GM15510 (cell line): Measurements from ENCODE around the gene TMOD4.
A peak's percentile ranks its signal among the peaks of the same experiment; 100 is the strongest.

ENCODE experiments used
- POLR2A ChIP-seq: IDR thresholded peaks from 3 replicates; pipeline ENCODE4 v1.6.1; 2011; ENCODE audit warnings: borderline replicate concordance; ENCODE audit not compliant: insufficient read length; ENCODE audit errors: extremely low read depth

Gene TMOD4

GRCh38 chr1:151176514-151177045 is 799 bp upstream of the TMOD4 start:
- no peak for TF ChIP-seq POLR2A

- TF ChIP-seq POLR2A: no peak
Observed at GRCh38 chr1:151175041-151175741, 590 bp downstream of the TMOD4 start.

DNA sequence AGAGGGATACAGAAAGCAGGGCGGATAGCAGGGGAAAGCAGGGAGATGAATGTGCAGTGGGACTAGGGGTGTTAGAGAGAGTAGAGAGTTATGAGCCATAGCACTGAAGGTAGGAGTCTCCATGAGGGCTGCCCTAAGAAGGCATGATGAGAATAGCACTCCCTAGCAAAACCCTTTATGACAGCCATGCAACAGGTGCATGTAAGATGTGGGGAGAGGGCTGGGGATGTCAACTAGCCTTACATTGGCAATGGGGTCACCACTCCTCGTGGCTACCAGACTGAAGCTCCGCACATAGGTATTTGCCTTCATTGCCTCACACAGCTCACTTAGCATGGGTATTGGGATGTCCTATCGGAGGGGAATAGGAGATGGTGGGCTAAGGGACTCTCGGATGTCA is 4.6 kb downstream of the TMOD4 start:
- TF ChIP-seq POLR2A: no peak

- no peak for TF ChIP-seq POLR2A
Observed at GRCh38 chr1:151167116-151167515, 8.7 kb downstream of the TMOD4 start.

DNA sequence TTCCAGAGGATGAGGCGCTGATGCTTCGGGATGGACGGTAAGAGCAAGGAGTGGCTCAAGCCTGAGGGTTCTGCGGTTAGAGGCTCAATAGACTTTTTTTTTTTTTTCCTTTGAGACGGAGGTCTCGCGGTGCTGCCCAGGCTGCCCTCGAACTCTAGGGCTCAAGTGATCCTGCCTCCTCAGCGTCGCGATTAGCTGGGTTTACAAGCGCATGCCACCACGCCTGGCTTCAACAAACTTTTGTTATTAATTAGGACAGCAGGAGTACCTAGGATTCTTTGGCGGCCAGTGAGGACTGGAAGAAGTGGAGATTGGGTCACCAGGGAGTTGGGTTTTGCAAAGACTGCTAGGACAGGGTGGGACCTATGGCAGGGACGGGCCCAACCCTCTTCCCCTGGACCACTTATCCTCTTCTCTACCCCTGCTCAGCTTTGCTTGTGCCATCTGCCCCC is 9.2 kb downstream of the TMOD4 start:
- TF ChIP-seq POLR2A: no peak

GRCh38 chr1:151165738-151166504 is 9.9 kb downstream of the TMOD4 start, which contains the start of the genes LYSMD1 and SCNM1:
LYSMD1 (minus strand) TSS chr1:151165902; CDS start chr1:151165258, 644 bp downstream.
SCNM1 (plus strand) TSS chr1:151166144; CDS start chr1:151166153, 9 bp downstream.
- peak; percentile 59 for TF ChIP-seq POLR2A

GRCh38 chr1:151165281-151165737 is 10.5 kb downstream of the TMOD4 start:
- TF ChIP-seq POLR2A: no peak

GRCh38 chr1:151164732-151165280 is 11.0 kb downstream of the TMOD4 start:
- no peak for TF ChIP-seq POLR2A

GRCh38 chr1:151159373-151159772 is 16.4 kb downstream of the TMOD4 start:
- TF ChIP-seq POLR2A: no peak

- no peak for TF ChIP-seq POLR2A
Observed at GRCh38 chr1:151158751-151159251, 17.0 kb downstream of the TMOD4 start.

DNA sequence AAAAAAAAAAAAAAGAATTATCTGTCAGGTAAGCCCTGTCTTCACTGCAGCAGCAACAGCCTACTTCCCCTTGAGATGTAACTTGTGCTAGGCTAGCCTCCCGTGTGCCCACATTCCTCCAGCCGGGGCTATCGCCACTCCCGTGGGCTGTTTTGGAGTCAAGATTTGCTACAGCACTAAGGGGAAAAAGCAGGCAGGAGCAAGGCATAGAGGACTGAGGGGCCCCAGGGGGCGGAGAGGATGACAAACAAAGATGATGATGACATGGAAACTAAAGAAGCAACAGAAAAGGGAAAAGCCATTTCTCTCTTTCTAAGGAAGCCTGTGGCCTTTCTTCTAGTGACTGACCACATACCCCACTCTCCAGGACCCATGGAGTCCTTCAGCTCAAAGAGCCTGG is 17.5 kb downstream of the TMOD4 start:
- TF ChIP-seq POLR2A: no peak

DNA sequence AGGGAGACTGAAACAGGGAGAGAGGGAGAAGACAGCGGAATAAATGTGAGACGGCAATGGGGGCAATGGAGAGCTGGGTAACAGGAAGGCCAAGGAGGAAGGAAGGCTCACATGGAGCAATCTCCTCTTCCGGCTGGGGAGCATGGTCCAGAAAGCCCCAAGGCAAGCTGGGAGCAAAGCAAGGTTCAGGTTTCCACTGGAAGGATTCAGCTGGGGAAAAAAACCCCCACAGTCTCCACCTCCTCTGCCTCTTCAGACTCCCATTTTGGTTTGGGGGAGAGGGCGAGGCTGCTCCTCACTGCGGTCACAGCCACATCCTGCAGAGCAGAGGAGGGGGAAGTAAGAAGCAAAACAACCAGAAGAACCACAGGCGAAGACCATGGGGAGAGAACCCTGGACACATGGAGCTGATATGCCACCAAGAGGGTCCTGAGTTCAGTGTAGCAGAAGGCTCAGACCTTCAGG is 18.7 kb downstream of the TMOD4 start:
- TF ChIP-seq POLR2A: no peak

GRCh38 chr1:151156515-151156819 is 19.3 kb downstream of the TMOD4 start, which contains the start of gene TNFAIP8L2:
TNFAIP8L2 (plus strand) TSS chr1:151156649; CDS start chr1:151158698, 2,049 bp downstream.
- peak; percentile 30 for TF ChIP-seq POLR2A

DNA sequence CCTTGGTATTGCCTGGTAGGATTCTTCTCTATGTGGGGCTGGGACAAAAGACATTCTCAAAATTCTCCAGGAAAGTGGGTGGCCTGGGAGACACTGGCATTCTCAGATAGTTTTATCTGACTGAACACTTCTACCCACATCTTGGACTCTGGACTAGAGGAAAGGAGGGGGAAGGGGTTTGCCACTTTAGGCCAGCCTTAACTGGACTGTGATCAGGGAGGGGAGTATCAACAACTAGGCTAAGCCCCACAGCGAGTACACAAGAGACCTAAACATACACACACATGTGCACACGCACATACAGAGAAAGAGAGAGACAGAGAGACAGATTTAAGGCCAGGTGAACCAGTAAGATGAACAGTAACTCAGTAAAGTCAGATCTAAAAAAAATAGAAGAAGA is 28.1 kb downstream of the TMOD4 start:
- TF ChIP-seq POLR2A: no peak

DNA sequence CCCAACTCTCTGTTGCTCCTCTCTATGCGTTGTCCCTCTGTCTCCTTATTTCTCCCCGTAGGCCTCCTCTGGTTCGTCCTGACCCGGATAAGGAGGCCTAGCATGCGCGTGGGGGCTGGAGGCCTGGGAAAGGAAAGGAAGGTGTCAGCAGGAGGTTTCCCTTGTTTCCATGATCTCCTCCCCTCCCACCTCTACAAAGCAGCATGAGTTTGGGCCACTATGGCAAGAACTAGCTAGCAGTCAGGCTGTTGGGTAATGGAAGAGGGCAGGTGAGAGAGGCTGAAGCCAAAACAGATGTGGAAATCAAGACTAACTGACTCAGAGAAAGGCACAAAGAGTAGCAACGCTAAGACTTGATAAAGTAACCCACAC is 28.7 kb downstream of the TMOD4 start:
- no peak for TF ChIP-seq POLR2A
